NCI-H345 treated with DMSO at 0.1 percent for 48 hours (cell line): ENCODE data around the gene KRTAP6-2.

Source experiments
- DNase-seq: peaks from one replicate; lab custom pipeline; 2025; ENCODE audit not compliant: unreplicated experiment; lab: John Stamatoyannopoulos, UW

Gene KRTAP6-2

DNA sequence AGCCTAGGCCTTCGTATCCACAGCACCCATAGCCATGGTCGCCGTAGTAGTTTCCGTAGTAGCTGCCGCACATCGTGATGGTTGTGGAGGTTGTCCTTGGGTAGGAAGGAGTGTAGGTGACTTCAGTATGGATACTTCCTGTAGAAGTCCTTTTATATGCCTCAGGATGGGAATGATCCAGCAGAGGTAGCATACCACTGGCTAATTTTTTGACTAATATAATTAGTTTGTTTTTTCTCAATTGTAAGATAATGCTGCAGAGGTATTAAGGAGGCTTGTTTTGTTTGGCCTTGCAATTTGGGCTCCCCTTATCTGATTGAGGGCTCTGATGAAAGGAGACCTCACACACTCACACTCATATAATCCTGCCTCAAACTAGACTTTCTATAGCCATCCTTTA lies at the start of gene KRTAP6-2:
Gene KRTAP6-2, minus strand, starts transcription at position 101 of the 400 bp plus-strand sequence. Its CDS starts 28 bp downstream, at position 73.
- DNase-seq: no peak

DNA sequence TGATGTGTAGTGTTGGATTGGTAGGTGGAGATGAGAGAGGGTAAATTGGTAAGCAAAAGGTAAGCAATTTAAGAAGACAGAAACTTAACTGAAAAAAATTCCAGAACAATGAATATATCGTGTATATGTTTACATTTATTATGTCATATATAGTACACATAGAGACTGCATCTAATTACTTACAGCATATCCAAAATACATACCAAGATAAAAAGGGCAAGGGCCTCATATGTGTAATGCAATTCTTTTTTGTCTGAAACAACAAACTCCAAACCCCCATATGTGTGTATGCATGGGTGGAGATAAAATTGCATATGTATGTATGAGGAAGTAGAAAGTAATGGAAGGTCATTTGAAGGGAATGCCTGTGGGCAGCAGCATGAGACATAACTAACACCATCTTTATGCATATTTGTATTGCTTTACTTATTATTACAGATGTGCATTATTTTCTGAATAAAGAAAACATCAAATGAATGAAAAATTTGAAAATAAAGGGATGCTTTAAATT lies 48.3 kb upstream of the KRTAP6-2 start:
- DNase-seq: no peak

GRCh38 chr21:30642564-30642963 lies 43.9 kb upstream of the KRTAP6-2 start, which contains the start of gene KRTAP20-3:
KRTAP20-3 (plus strand) TSS chr21:30642864.
- DNase-seq: no peak

DNA sequence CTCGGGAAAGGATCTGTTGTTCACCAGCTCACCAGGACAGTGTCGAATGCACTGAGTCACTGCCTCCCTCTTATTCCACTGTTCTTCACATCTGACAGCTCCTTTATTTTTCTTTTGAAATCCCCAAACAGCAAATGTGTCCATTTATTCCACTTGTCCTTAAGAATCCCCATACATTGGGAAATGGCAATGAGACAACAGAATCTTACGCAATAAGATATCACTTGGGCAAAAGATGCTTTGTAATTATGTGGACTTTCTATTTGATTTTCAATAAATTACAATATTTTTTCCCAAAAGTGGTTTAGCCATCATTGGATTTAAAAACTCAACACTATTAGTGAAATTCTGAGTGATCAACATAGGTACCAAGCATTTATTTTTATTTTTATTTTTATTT lies 40.0 kb upstream of the KRTAP6-2 start:
- no peak for DNase-seq

DNA sequence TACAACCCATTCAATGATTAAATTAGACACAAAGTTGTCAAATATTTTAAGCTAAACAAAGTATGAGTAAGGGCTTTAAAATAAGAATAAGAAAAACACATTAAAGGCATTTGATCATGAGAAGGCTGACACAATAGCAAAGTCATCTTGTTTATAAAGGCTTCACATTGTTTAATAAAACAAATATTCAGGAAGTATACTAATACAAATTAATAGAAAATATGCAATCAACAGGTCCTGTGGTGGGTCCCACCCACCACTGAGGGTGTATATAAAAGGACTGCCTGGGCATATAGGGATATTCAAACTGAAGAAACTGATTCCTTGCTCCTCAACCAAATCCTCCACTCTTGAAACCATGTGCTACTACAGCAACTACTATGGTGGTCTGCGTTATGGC lies 36.2 kb upstream of the KRTAP6-2 start, which contains the start of gene KRTAP20-2:
Gene KRTAP20-2, plus strand, starts transcription at position 301 of the 400 bp plus-strand sequence. Its CDS starts 58 bp downstream, at position 359.
- no peak for DNase-seq

DNA sequence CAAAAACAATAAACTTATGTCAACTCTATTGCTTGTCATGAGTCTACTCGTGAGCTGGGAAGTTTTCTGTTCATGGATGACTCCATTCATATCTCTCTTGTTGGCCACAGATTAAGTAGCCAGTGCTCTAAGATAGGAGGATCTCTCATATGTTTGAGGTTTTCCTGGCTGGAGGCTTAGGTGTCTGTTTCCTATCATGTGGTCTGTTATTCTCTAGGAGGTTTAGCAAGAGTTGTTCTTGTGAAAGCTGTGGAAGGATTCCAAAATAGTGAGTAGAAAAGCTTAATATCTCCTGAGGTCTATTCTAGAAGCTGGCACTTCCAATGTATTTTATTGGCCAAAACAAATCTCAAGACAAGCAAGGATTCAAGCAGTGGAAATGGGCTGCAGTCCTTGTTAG lies 30.5 kb upstream of the KRTAP6-2 start:
- no peak for DNase-seq

GRCh38 chr21:30628109-30628508 lies 29.4 kb upstream of the KRTAP6-2 start:
- no peak for DNase-seq

GRCh38 chr21:30625449-30626165 lies 26.9 kb upstream of the KRTAP6-2 start:
- no peak for DNase-seq

DNA sequence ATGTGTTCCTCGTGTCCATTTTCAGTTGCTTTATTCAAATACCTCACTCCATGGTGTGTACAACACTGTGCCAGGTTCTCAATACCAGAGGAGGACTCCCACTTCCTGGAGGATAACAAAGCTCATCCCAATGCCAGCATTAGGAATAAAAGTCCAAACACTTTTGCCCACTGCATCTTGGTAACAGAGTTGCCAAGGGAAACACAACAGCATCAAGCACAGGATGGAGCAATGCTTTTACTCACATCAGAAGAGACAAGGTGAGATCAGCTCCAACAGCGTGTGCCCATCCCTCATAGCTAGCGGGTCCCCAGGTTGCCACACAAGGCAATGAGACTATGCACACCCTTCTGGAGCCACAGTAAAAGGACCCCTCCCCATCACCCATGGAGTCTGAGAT lies 24.7 kb upstream of the KRTAP6-2 start:
- DNase-seq: no peak

DNA sequence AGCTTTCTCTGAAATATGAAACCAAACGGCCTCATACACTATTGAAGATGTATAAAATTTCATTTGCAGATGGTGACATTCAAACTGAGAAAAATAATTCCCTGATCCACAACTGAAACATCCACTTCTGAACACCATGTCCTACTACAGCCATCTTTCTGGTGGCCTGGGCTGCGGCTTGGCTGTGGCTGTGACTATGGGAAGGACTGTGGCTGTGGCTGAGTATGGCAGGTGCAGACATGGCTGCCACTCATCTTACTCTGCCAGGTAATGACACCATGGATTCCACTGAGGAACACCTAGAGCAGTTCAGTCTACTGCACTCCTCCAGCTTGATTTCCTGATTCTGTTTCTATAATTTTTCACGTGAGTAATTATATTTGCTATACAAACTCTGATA lies 21.8 kb upstream of the KRTAP6-2 start, which contains the start of gene KRTAP20-4:
Gene KRTAP20-4, plus strand, starts transcription at position 106 of the 400 bp plus-strand sequence.
- no peak for DNase-seq

DNA sequence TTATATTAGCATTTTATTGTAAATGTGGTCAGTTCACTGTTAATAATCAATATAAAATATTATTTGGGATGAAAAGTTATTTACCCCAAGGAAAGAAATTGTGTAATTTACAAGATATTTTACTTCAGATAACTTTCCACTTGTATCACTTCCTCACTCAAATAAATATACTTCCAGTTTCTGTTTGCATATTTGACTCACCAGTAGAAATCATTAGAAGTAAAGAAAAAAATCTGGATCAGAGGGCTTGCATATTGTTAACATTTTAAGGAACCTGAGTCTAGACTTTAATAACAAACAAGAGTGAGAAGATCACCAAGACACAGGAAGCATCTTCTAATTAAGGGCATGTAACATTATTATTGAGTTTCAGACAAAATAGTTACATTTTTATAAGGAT lies 21.4 kb upstream of the KRTAP6-2 start:
- no peak for DNase-seq

DNA sequence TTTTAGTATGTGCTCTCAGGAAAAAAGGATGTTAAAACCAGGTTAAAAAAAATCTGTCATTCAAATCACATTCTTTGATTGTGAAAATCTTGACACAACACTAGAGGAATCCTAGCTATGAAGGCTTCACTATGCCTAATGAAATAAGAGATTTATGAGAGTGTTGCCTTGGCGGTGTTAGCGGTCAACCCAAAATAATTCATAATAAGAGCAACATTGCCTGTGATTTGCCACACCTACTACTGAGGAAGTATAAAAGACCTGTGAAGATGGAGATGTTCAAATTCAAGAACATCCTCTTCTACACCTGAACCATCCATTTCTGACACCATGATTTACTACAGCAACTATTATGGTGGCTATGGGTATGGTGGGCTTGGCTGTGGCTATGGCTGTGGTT lies 17.4 kb upstream of the KRTAP6-2 start, which contains the start of gene KRTAP20-1:
Gene KRTAP20-1, plus strand, starts transcription at position 301 of the 400 bp plus-strand sequence. Its CDS starts 30 bp downstream, at position 331.
- DNase-seq: no peak

GRCh38 chr21:30615199-30615598 lies 16.5 kb upstream of the KRTAP6-2 start:
- DNase-seq: no peak

- DNase-seq: no peak
Observed at GRCh38 chr21:30613836-30614235, 15.1 kb upstream of the KRTAP6-2 start, which contains the start of gene KRTAP6-1. KRTAP6-1 (minus strand) TSS chr21:30613930; CDS start chr21:30613904, 26 bp downstream.

DNA sequence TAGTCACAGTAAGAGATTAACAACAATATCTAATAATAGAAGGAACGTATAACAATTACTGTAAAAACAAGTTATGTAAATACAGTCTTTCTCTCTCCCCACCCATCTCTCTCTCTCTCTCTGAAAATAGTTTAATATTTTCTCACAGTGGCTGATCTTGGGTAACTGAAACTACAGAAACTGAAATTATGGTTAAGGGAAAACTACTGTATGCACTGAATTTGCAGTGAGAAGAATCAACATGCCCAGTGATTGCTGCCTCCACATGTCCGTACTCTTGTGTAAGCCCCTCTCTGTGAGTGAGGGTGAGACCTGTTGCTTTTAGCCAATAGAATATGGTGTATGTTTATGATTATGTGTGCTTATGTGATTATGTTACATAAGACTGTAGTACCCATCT lies 13.4 kb upstream of the KRTAP6-2 start:
- no peak for DNase-seq

DNA sequence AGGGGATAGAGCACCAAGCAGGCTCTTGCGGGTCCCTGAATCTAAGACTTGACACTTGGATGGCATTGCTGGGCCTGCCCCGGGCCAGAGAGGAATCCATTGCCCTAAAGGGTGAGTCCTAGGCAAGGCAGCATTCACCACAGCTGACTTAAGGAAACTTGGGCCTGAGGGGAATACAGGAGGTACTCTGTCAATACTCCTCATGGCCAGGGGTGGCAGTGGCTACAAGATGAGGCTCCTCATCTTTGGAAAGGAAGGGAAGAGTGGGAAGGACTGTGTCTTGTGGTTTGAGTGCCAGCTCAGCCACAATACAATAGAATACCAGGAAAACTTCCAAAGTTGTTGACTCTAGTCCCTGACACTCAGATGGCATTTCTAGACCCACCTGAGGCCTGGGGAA lies 7.3 kb upstream of the KRTAP6-2 start:
- DNase-seq: no peak

DNA sequence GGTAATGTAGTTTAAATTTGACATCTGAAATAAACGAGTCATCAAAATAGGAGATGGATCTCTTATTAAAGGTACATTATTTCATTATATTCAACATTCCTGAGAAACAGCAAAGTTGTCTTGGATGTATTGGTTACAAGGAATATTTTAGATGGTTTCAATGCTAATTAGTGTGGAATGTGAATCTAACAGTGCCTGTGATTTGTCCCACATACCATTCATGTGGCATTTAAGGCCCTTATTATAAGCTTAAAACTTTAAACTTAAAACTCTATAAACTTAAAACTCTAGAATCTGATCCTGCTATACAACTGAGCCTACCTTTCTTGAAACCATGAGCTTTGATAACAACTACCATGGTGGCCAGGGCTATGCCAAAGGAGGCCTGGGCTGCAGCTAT lies 2.1 kb upstream of the KRTAP6-2 start, which contains the start of gene KRTAP22-1:
Gene KRTAP22-1, plus strand, starts transcription at position 301 of the 400 bp plus-strand sequence.
- DNase-seq: no peak

- no peak for DNase-seq
Observed at GRCh38 chr21:30592140-30592539, 6.6 kb downstream of the KRTAP6-2 start, which contains the start of gene KRTAP6-3. KRTAP6-3 (plus strand) TSS chr21:30592440; CDS start chr21:30592446, 6 bp downstream.

GRCh38 chr21:30590297-30590696 lies 8.4 kb downstream of the KRTAP6-2 start, which contains the start of gene KRTAP22-2:
KRTAP22-2 (minus strand) TSS chr21:30590397.
- no peak for DNase-seq

GRCh38 chr21:30582870-30583269 lies 15.8 kb downstream of the KRTAP6-2 start:
- DNase-seq: no peak

DNA sequence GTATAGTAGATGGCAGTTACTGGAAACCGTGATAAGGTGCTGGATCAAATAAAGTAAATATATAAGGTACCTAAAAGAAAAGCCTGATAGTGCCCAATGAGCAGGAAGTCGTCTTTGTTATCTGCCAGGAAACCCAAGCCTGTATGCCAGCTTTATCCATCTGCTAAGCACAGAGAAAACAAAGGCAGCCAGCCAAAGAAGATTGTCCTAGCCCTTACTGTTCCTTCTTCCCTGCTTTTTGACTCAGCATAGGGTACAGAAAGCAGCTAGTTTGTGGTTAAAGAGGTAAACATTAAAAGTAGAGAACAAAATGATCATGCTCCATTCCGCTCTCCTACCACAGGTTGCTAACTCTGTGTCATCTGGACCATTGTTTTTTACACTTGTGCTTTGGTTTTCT lies 18.6 kb downstream of the KRTAP6-2 start:
- no peak for DNase-seq

GRCh38 chr21:30579346-30579745 lies 19.4 kb downstream of the KRTAP6-2 start:
- DNase-seq: no peak
